Measurements from ENCODE around the gene BARD1. TPM values are rescaled to one million over a fixed set of nuclear protein-coding genes. Genes with fewer than 3 reads are reported as not detected.
"Not testable (repeated sequence)": the region's sequence is repeated elsewhere in the genome, so short reads cannot be mapped to it uniquely, and the experiment has no call there.

The BARD1 gene
- total RNA-seq, 1 donor from 2014 or later: 13.2 TPM

GRCh38 chr2:214775971-214776370 lies 33.5 kb downstream of the BARD1 start:
- intact Hi-C loops (cut with DNase I): no loop called here
- DNase-seq (ENCODE audit: low spot score): no peak

GRCh38 chr2:214774108-214774507 lies 35.4 kb downstream of the BARD1 start:
- DNase-seq (ENCODE audit: low spot score): no peak
- intact Hi-C loops (cut with DNase I): no loop called here

GRCh38 chr2:214772443-214773015 lies 37.0 kb downstream of the BARD1 start:
- intact Hi-C loops (cut with DNase I): no loop called here
- no peak for DNase-seq (ENCODE audit: low spot score)

- intact Hi-C loops (cut with DNase I): no loop called here
- DNase-seq (ENCODE audit: low spot score): no peak
Measured at GRCh38 chr2:214765180-214765579, 44.3 kb downstream of the BARD1 start.

- intact Hi-C loops (cut with DNase I): no loop called here
Measured at GRCh38 chr2:214753455-214753854, 56.0 kb downstream of the BARD1 start.

GRCh38 chr2:214750529-214750928 lies 59.0 kb downstream of the BARD1 start:
- no peak for DNase-seq (ENCODE audit: low spot score)
- intact Hi-C loops (cut with DNase I): no loop called here

More at GRCh38 chr2:214753455-214753854, 56.0 kb downstream of the BARD1 start:
- DNase-seq (ENCODE audit: low spot score): no peak

GRCh38 chr2:214747992-214748391 lies 61.5 kb downstream of the BARD1 start:
- intact Hi-C loops (cut with DNase I): no loop called here
- DNase-seq (ENCODE audit: low spot score): no peak

- DNase-seq (ENCODE audit: low spot score): no peak
- intact Hi-C loops (cut with DNase I): no loop called here
Measured at GRCh38 chr2:214742119-214742518, 67.4 kb downstream of the BARD1 start.

- DNase-seq (ENCODE audit: low spot score): no peak
- intact Hi-C loops (cut with DNase I): no loop called here
Measured at GRCh38 chr2:214740867-214741395, 68.6 kb downstream of the BARD1 start.

- intact Hi-C loops (cut with DNase I): no loop called here
Measured at GRCh38 chr2:214737188-214737587, 72.3 kb downstream of the BARD1 start.

GRCh38 chr2:214730800-214731407 lies 78.6 kb downstream of the BARD1 start:
- no peak for DNase-seq (ENCODE audit: low spot score)
- intact Hi-C loops (cut with DNase I): no loop called here

More at GRCh38 chr2:214737188-214737587, 72.3 kb downstream of the BARD1 start:
- no peak for DNase-seq (ENCODE audit: low spot score)

GRCh38 chr2:214730248-214730647 lies 79.2 kb downstream of the BARD1 start:
- no peak for DNase-seq (ENCODE audit: low spot score)
- intact Hi-C loops (cut with DNase I): no loop called here

GRCh38 chr2:214724741-214725140 lies 84.7 kb downstream of the BARD1 start:
- no peak for DNase-seq (ENCODE audit: low spot score)
- intact Hi-C loops (cut with DNase I): no loop called here

GRCh38 chr2:214717837-214718236 lies 91.6 kb downstream of the BARD1 start:
- DNase-seq (ENCODE audit: low spot score); intact Hi-C loops (cut with DNase I): not testable (repeated sequence)

GRCh38 chr2:214716811-214717560 lies 92.5 kb downstream of the BARD1 start:
- DNase-seq (ENCODE audit: low spot score): no peak
- intact Hi-C loops (cut with DNase I): no loop called here

- no peak for DNase-seq (ENCODE audit: low spot score)
- intact Hi-C loops (cut with DNase I): no loop called here
Measured at GRCh38 chr2:214715025-214715424, 94.5 kb downstream of the BARD1 start.

- no peak for DNase-seq (ENCODE audit: low spot score)
- intact Hi-C loops (cut with DNase I): no loop called here
Measured at GRCh38 chr2:214713080-214713830, 96.2 kb downstream of the BARD1 start.

GRCh38 chr2:214710729-214711128 lies 98.8 kb downstream of the BARD1 start:
- DNase-seq (ENCODE audit: low spot score): no peak
- intact Hi-C loops (cut with DNase I): no loop called here

GRCh38 chr2:214706986-214707385 lies 102.5 kb downstream of the BARD1 start:
- intact Hi-C loops (cut with DNase I): no loop called here
- DNase-seq (ENCODE audit: low spot score): no peak

GRCh38 chr2:214699236-214699635 lies 110.2 kb downstream of the BARD1 start:
- intact Hi-C loops (cut with DNase I): no loop called here
- DNase-seq (ENCODE audit: low spot score): no peak

Data from cardiac septum (tissue), 1 donor.